ENCODE data around the gene KIR3DL2.
"Not testable (repeated sequence)": the region's sequence is repeated elsewhere in the genome, so short reads cannot be mapped to it uniquely, and the experiment has no call there.

Gene KIR3DL2

GRCh38 chr19:54903303-54903702 lies 53.1 kb downstream of the KIR3DL2 start:
- TF ChIP-seq CTCF (conservative IDR thresholded peaks at IDR 0.05; ENCODE audit: low read depth, low read length) = no peak
- DNase-seq (ENCODE audit: low read depth) = no peak
- no peak overlapping the region for H3K4me3 ChIP-seq (ENCODE audit: low read length)

GRCh38 chr19:54904261-54904660 lies 54.0 kb downstream of the KIR3DL2 start:
- not testable (repeated sequence) for DNase-seq (ENCODE audit: low read depth)

DNA sequence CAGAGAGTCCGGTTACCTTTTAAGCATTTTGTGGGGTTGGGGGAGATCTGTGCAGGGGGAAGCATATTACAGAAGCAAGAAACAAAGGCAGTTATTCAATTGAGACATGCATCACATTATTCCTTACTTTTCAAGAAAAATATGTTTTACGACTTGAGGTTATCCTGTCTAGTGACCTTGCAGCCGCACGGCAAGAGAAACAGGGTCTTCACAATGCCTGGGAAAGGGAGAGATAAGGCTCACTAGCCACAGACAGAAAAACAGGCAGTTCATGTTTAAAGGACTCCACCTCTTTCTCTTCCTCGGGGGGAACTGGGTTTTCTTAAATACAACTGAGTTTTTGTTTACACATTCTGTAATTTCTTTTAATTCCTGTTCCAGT lies 55.2 kb downstream of the KIR3DL2 start:
- no peak overlapping the region for H3K4me3 ChIP-seq (ENCODE audit: low read length)
- DNase-seq (ENCODE audit: low read depth) = no peak
- TF ChIP-seq CTCF (conservative IDR thresholded peaks at IDR 0.05; ENCODE audit: low read depth, low read length) = no peak

More at GRCh38 chr19:54904261-54904660, 54.0 kb downstream of the KIR3DL2 start:
- not testable (repeated sequence) for H3K4me3 ChIP-seq (ENCODE audit: low read length)

DNA sequence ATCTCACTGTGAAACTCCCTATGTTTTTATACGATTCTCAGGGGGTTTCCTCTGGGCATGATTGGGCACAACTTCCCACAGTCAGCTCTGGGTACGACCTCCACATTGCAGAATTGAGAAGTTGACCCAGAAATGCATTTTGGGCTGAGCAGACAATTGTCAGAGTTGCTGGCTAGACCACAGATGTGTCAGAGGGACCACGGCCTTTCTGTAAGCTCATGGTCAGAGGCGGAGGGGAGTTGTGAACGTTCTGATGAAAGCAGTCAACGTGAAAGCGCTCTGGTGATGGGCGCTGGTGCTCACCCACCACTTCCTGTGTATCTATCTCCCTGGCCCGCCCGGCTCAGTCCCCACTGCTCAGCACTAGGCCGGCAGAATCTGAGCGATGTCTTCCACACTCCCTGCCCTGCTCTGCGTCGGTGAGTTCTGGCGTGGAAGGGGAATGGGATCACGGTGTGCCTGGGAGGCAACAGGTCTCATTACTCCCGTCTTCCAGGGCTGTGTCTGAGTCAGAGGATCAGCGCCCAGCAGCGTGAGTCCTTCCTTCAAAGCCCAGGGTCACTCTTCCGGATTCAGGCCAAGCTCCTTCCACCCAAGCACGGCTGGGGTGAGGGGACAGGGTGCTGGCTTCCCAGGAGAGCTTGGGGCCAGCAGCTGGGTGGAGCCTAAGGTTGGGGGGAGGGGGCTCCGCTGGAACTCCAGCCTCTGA lies 55.7 kb downstream of the KIR3DL2 start, which contains the start of gene NCR1:
Gene NCR1 (plus strand): TSS at position 346 of the 709 bp plus-strand sequence. CDS start 40 bp downstream, at position 386.
- H3K4me3 ChIP-seq (ENCODE audit: low read length) = no peak within 1 kb of the TSS
- TF ChIP-seq CTCF (conservative IDR thresholded peaks at IDR 0.05; ENCODE audit: low read depth, low read length) = no peak
- DNase-seq (ENCODE audit: low read depth) = no peak

DNA sequence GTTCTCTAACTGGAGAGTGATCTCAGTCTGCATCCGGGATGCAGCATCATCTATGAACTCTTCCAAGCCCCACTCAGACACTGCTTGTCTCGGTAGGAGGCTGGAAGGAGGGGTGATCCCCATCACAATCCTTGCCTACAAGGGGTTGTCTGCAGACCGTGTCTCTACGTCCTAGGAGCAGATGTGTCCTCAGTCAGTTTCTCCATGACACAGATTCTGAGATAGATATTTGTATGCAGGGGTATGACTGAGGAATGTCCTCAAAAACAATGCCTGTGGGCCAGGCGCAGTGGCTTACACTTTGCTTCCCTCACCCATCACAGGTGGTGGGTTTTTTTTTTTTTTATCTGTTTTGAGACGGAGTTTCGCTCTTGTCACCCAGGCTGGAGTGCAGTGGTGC lies 56.6 kb downstream of the KIR3DL2 start:
- no peak overlapping the region for H3K4me3 ChIP-seq (ENCODE audit: low read length)
- DNase-seq (ENCODE audit: low read depth) = no peak
- no peak for TF ChIP-seq CTCF (conservative IDR thresholded peaks at IDR 0.05; ENCODE audit: low read depth, low read length)

DNA sequence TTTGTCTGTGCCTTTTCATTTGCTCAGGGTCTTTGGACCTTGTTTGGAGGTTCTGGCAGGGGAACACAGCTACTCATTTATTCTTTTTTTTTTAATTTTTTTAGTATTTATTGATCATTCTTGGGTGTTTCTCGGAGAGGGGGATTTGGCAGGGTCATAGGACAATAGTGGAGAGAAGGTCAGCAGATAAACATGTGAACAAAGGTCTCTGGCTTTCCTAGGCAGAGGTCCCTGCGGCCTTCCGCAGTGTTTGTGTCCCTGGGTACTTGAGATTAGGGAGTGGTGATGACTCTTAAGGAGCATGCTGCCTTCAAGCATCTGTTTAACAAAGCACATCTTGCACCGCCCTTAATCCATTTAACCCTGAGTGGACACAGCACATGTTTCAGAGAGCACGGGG lies 57.7 kb downstream of the KIR3DL2 start:
- H3K4me3 ChIP-seq (ENCODE audit: low read length); DNase-seq (ENCODE audit: low read depth): not testable (repeated sequence)

All from retinal pigment epithelial cell (primary cell).